Colon (tissue), 2 donors: ENCODE measurements around the gene KCNG1.

ENCODE experiments used
- FAIRE-seq: peaks from 2 replicates; lab custom pipeline; 2012; peaks lifted over from hg19 to GRCh38; lab: Jason Lieb, UNC
- donor health status: control.
- donor health status: control.

KCNG1 gene

GRCh38 chr20:51013577-51014330, 9.2 kb downstream of the KCNG1 start:
- no peak for FAIRE-seq

GRCh38 chr20:51012357-51012756, 10.6 kb downstream of the KCNG1 start:
- no peak for FAIRE-seq

GRCh38 chr20:51011479-51011878, 11.4 kb downstream of the KCNG1 start:
- FAIRE-seq: no peak

GRCh38 chr20:51010932-51011331, 12.0 kb downstream of the KCNG1 start:
- FAIRE-seq: no peak

GRCh38 chr20:51010043-51010365, 12.9 kb downstream of the KCNG1 start:
- FAIRE-seq: no peak

- no peak for FAIRE-seq
These were observed 13.4 kb downstream of the KCNG1 start for GRCh38 chr20:51009303-51010042.

- no peak for FAIRE-seq
These were observed 14.2 kb downstream of the KCNG1 start for GRCh38 chr20:51008718-51009117.

- FAIRE-seq: no peak
These were observed 17.7 kb downstream of the KCNG1 start for GRCh38 chr20:51005214-51005613.

- no peak for FAIRE-seq
These were observed 18.1 kb downstream of the KCNG1 start for GRCh38 chr20:51004781-51005180.

- no peak for FAIRE-seq
These were observed 18.6 kb downstream of the KCNG1 start for GRCh38 chr20:51004305-51004727.

- no peak for FAIRE-seq
These were observed 19.2 kb downstream of the KCNG1 start for GRCh38 chr20:51003753-51004152.

- no peak for FAIRE-seq
These were observed 20.3 kb downstream of the KCNG1 start for GRCh38 chr20:51002633-51003032.

- FAIRE-seq: no peak
These were observed 21.3 kb downstream of the KCNG1 start for GRCh38 chr20:51001430-51002265.

- FAIRE-seq: no peak
These were observed 23.6 kb downstream of the KCNG1 start for GRCh38 chr20:50999355-50999754.

- FAIRE-seq: no peak
These were observed 25.7 kb downstream of the KCNG1 start for GRCh38 chr20:50996901-50997865.

- FAIRE-seq: no peak
These were observed 27.4 kb downstream of the KCNG1 start for GRCh38 chr20:50995506-50995905.

GRCh38 chr20:50993876-50994275, 29.0 kb downstream of the KCNG1 start:
- FAIRE-seq: no peak

GRCh38 chr20:50992733-50993457, 30.0 kb downstream of the KCNG1 start:
- FAIRE-seq: no peak

- no peak for FAIRE-seq
These were observed 30.6 kb downstream of the KCNG1 start for GRCh38 chr20:50992336-50992732.

- FAIRE-seq: no peak
These were observed 31.8 kb downstream of the KCNG1 start for GRCh38 chr20:50991076-50991475.
